HepG2 (cell line): ENCODE data around the gene TMEFF2. TPM values are rescaled to one million over a fixed set of nuclear protein-coding genes. Genes with fewer than 3 reads are reported as not detected.

ENCODE experiments used
- CC2D1A ChIP-seq: sonication (generic); formaldehyde crosslinking; IDR thresholded peaks from 2 replicates; pipeline ENCODE4 v1.8.1; 2023; ENCODE audit warnings: mild to moderate bottlenecking, missing genetic modification reagents
- CENPX ChIP-seq: sonication (generic); formaldehyde crosslinking; IDR thresholded peaks from 2 replicates; pipeline ENCODE4 v1.9.0; 2021; ENCODE audit warnings: mild to moderate bottlenecking, missing genetic modification reagents, moderate library complexity
- CREB3 ChIP-seq: sonication (generic); formaldehyde crosslinking; IDR thresholded peaks from 2 replicates; pipeline ENCODE4 v1.5.0; 2020; ENCODE audit warnings: missing genetic modification reagents
- ELF3 ChIP-seq: IDR thresholded peaks from 2 replicates; pipeline ENCODE4 v1.6.1; 2016; ENCODE audit warnings: missing genetic modification reagents, missing compliant biosample characterization
- FOXK2 ChIP-seq: fragments of 450-650 bp; IDR thresholded peaks from 2 replicates; pipeline ENCODE4 v1.6.1; 2016
- GLI4 ChIP-seq: sonication (generic); formaldehyde crosslinking; IDR thresholded peaks from 2 replicates; pipeline ENCODE4 v1.5.1; 2020; ENCODE audit warnings: missing genetic modification reagents, mild to moderate bottlenecking, moderate library complexity, borderline replicate concordance
- HOXA5 ChIP-seq: sonication (generic); formaldehyde crosslinking; IDR thresholded peaks from 2 replicates; pipeline ENCODE4 v1.4.0; 2020; ENCODE audit warnings: missing genetic modification reagents
- IKZF4 ChIP-seq: sonication (generic); formaldehyde crosslinking; IDR thresholded peaks from 2 replicates; pipeline ENCODE4 v1.5.1; 2020; ENCODE audit warnings: borderline replicate concordance, mild to moderate bottlenecking, low read depth, missing genetic modification reagents; ENCODE audit errors: not compliant biosample characterization
- MED13 ChIP-seq: sonication (generic); formaldehyde crosslinking; IDR thresholded peaks from 2 replicates; pipeline ENCODE4 v1.5.0; 2020; ENCODE audit warnings: missing genetic modification reagents
- MTA1 ChIP-seq: sonication (generic); formaldehyde crosslinking; IDR thresholded peaks from 2 replicates; pipeline ENCODE4 v1.4.0; 2020; ENCODE audit warnings: missing genetic modification reagents, mild to moderate bottlenecking, borderline replicate concordance
- PATZ1 ChIP-seq: sonication (generic); formaldehyde crosslinking; IDR thresholded peaks from 2 replicates; pipeline ENCODE4 v1.4.0; 2020; ENCODE audit warnings: missing genetic modification reagents
- POGZ ChIP-seq: sonication (generic); formaldehyde crosslinking; IDR thresholded peaks from 2 replicates; pipeline ENCODE4 v1.4.0; 2020; ENCODE audit warnings: mild to moderate bottlenecking, missing genetic modification reagents
- RAD21 ChIP-seq: fragments of 450-650 bp; formaldehyde crosslinking; IDR thresholded peaks from 2 replicates; pipeline ENCODE4 v1.5.0; 2020; ENCODE audit warnings: mild to moderate bottlenecking
- SIX4 ChIP-seq: sonication (generic); formaldehyde crosslinking; IDR thresholded peaks from 2 replicates; pipeline ENCODE4 v1.4.0; 2020; ENCODE audit warnings: missing genetic modification reagents
- SP140L ChIP-seq: sonication (generic); formaldehyde crosslinking; IDR thresholded peaks from 2 replicates; pipeline ENCODE4 v1.4.0; 2020; ENCODE audit warnings: missing genetic modification reagents, borderline replicate concordance
- ZBTB7A ChIP-seq: sonication (generic); formaldehyde crosslinking; IDR thresholded peaks from 2 replicates; pipeline ENCODE4 v1.8.0; 2022; ENCODE audit warnings: mild to moderate bottlenecking, missing genetic modification reagents
- ZFP90 ChIP-seq: sonication (generic); formaldehyde crosslinking; IDR thresholded peaks from 2 replicates; pipeline ENCODE4 v1.8.0; 2022; ENCODE audit warnings: missing genetic modification reagents, mild to moderate bottlenecking, inconsistent platforms, borderline replicate concordance
- ZFX ChIP-seq: sonication (generic); formaldehyde crosslinking; IDR thresholded peaks from 2 replicates; pipeline ENCODE4 v1.4.0; 2020; ENCODE audit warnings: mild to moderate bottlenecking, low read depth, missing genetic modification reagents, moderate library complexity
- ZNF329 ChIP-seq: sonication (generic); formaldehyde crosslinking; IDR thresholded peaks from 2 replicates; pipeline ENCODE4 v1.9.0; 2021; ENCODE audit warnings: low read depth, mild to moderate bottlenecking, missing genetic modification reagents
- ZNF614 ChIP-seq: IDR thresholded peaks from 2 replicates; pipeline ENCODE4 v1.6.1; 2018; ENCODE audit warnings: missing biosample characterization, missing genetic modification reagents, inconsistent platforms, borderline replicate concordance
- polyA plus RNA-seq, 8 experiments: library from polyadenylated mRNA; depleted of rRNA in 3 of 8; stranded (reverse) in 7 of 8; unstranded in 1 of 8; fragments of >200 nt; fragmentation: Illumina TruSeq in 4 of 8; extraction: Trizol in 4 of 8; gene quantifications; 2 replicates each; pipeline versions ENCODE4 v1.2.1 to v1.2.3, GENCODE V29; 2011 to 2016; ENCODE audit warnings: low read depth in 4 of 8, missing spikeins in 1 of 8, mixed read lengths in 1 of 8; ENCODE audit not compliant: insufficient read depth in 1 of 8
- total RNA-seq, 5 experiments: library from RNA; depleted of rRNA; stranded (reverse); fragments of >200 nt; fragmentation: Illumina TruSeq; extraction: Trizol; gene quantifications; 2 replicates each; pipeline ENCODE4 v1.2.3, GENCODE V29; 2016; ENCODE audit warnings: low read depth in 1 of 5
- TF ChIP-seq, protein P1 (sequence below): sonication (generic); formaldehyde crosslinking; IDR thresholded peaks from 2 replicates; pipeline ENCODE4 v1.9.0; 2021; ENCODE audit warnings: missing genetic modification reagents, borderline replicate concordance
- TF ChIP-seq, protein P2 (sequence below): sonication (generic); formaldehyde crosslinking; IDR thresholded peaks from 2 replicates; pipeline ENCODE4 v1.5.0; 2020; ENCODE audit warnings: missing genetic modification reagents
- TF ChIP-seq, protein P3 (sequence below): IDR thresholded peaks from 2 replicates; pipeline ENCODE4 v1.6.1; 2018; ENCODE audit warnings: missing genetic modification reagents

Gene TMEFF2
- total and polyA plus RNA-seq, 2 of the 13 experiments (the other 11 are each of a cell fraction or from before 2014, with no cell fraction given), result not detected

DNA sequence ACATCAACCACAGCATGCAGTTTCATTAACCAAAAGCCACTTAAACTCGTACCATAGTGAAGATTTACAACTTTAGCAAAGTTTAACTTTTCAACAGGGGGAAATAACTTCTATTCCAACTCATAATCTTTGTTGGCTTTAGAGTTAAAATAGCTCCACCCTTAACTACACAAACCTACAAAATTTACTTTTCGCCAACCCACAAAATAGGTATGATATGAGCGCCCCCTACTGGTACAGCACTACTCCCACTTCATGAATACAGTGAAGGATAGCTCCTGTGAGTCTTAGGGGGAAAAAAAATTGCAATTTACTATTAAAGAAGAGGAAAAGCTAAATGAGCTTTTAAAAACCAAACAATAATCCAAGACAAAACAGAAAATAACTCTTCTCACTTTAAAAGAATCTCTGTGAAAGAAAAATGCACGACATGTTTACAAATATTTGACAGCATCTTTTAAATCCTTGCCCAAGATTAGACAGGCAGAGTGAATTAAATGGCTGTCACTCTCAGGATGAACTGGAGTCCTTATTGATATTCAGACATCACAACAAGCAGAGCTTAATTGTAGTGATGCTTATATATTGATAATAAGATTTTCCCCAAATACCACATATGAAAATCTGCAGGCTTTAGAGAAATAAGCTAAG is 32.2 kb downstream of the TMEFF2 start (continued):
- TF ChIP-seq, protein P1, sequence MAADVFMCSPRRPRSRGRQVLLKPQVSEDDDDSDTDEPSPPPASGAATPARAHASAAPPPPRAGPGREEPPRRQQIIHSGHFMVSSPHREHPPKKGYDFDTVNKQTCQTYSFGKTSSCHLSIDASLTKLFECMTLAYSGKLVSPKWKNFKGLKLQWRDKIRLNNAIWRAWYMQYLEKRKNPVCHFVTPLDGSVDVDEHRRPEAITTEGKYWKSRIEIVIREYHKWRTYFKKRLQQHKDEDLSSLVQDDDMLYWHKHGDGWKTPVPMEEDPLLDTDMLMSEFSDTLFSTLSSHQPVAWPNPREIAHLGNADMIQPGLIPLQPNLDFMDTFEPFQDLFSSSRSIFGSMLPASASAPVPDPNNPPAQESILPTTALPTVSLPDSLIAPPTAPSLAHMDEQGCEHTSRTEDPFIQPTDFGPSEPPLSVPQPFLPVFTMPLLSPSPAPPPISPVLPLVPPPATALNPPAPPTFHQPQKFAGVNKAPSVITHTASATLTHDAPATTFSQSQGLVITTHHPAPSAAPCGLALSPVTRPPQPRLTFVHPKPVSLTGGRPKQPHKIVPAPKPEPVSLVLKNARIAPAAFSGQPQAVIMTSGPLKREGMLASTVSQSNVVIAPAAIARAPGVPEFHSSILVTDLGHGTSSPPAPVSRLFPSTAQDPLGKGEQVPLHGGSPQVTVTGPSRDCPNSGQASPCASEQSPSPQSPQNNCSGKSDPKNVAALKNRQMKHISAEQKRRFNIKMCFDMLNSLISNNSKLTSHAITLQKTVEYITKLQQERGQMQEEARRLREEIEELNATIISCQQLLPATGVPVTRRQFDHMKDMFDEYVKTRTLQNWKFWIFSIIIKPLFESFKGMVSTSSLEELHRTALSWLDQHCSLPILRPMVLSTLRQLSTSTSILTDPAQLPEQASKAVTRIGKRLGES (CRISPR knock-in tag), result no peak
- TF ChIP-seq ZBTB7A (CRISPR knock-in tag) (no peak), GLI4 (no peak), PATZ1 (CRISPR knock-in tag) (no peak), IKZF4 (CRISPR knock-in tag) (no peak), SP140L (CRISPR knock-in tag) (no peak), CC2D1A (CRISPR knock-in tag) (no peak), RAD21 (CRISPR knock-in tag) (peak; percentile 93), POGZ (CRISPR knock-in tag) (0 out of 2 replicates have a peak, but pooled peaks have one; percentile 21), MED13 (CRISPR knock-in tag) (no peak), FOXK2 (no peak), ELF3 (CRISPR knock-in tag) (peak; percentile 36; the same call in 1 of the 2 replicates), MTA1 (CRISPR knock-in tag) (no peak), ZFX (CRISPR knock-in tag) (no peak), ZFP90 (no peak), HOXA5 (CRISPR knock-in tag) (no peak), CENPX (CRISPR knock-in tag) (no peak), ZNF614 (0 out of 2 replicates have a peak, but pooled peaks have one; percentile 22), ZNF329 (CRISPR knock-in tag) (no peak), CREB3 (CRISPR knock-in tag) (no peak), SIX4 (CRISPR knock-in tag) (no peak)
- TF ChIP-seq, protein P2, sequence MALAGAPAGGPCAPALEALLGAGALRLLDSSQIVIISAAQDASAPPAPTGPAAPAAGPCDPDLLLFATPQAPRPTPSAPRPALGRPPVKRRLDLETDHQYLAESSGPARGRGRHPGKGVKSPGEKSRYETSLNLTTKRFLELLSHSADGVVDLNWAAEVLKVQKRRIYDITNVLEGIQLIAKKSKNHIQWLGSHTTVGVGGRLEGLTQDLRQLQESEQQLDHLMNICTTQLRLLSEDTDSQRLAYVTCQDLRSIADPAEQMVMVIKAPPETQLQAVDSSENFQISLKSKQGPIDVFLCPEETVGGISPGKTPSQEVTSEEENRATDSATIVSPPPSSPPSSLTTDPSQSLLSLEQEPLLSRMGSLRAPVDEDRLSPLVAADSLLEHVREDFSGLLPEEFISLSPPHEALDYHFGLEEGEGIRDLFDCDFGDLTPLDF (CRISPR knock-in tag), result no peak
- TF ChIP-seq, protein P3, sequence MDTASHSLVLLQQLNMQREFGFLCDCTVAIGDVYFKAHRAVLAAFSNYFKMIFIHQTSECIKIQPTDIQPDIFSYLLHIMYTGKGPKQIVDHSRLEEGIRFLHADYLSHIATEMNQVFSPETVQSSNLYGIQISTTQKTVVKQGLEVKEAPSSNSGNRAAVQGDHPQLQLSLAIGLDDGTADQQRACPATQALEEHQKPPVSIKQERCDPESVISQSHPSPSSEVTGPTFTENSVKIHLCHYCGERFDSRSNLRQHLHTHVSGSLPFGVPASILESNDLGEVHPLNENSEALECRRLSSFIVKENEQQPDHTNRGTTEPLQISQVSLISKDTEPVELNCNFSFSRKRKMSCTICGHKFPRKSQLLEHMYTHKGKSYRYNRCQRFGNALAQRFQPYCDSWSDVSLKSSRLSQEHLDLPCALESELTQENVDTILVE (CRISPR knock-in tag), result peak; percentile 57; the same call in 1 of the 2 replicates
